ENCODE measurements around the gene RTP3.

DNA sequence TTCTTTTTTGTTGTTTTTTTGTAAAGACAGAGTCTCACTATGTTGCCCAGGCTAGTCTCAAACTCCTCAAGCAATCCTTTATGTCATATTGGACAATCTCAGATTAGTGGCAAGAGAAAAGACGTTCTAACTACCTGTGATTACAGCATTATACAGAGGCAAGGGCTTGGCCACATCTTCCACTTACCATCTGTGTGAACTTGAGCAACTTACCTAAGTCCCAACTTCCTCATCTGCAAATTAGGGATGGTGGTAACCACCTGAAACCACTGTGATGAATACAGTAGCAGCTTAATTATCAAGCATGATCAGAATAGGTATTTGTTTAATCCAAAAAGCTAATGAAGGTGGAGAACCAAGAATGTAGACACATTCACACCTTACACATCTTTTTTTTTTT, 52.2 kb downstream of the RTP3 start:
- TF ChIP-seq, protein P1, sequence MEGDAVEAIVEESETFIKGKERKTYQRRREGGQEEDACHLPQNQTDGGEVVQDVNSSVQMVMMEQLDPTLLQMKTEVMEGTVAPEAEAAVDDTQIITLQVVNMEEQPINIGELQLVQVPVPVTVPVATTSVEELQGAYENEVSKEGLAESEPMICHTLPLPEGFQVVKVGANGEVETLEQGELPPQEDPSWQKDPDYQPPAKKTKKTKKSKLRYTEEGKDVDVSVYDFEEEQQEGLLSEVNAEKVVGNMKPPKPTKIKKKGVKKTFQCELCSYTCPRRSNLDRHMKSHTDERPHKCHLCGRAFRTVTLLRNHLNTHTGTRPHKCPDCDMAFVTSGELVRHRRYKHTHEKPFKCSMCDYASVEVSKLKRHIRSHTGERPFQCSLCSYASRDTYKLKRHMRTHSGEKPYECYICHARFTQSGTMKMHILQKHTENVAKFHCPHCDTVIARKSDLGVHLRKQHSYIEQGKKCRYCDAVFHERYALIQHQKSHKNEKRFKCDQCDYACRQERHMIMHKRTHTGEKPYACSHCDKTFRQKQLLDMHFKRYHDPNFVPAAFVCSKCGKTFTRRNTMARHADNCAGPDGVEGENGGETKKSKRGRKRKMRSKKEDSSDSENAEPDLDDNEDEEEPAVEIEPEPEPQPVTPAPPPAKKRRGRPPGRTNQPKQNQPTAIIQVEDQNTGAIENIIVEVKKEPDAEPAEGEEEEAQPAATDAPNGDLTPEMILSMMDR (conservative IDR thresholded peaks at IDR 0.05; ENCODE audit: low read length) = no peak
- TF ChIP-seq EZH2phosphoT487 (IDR thresholded peaks at IDR 0.05; ENCODE audit: borderline replicate concordance, low read depth, low read length) = no peak

All from OCI-LY7 (cell line).